MM.1S (cell line): ENCODE data around the gene LHFPL5.

Experiments used
- DNase-seq: peaks from one replicate; pipeline ENCODE4 v3.0.0-alpha.2; 2015
- H2AFZ ChIP-seq: fragments of 300-600 bp; sonication (generic); 2 replicates; pipeline ENCODE4 v1.6.0; 2016; ENCODE audit warnings: antibody characterized with exemption, low read length
- H3F3A ChIP-seq: fragments of 300-600 bp; sonication (generic); 2 replicates; pipeline ENCODE4 v1.6.1; 2016; ENCODE audit warnings: mild to moderate bottlenecking, antibody characterized with exemption, low read length, moderate library complexity, mixed read lengths; ENCODE audit not compliant: insufficient read depth
- H3K27ac ChIP-seq: fragments of 300-600 bp; sonication (generic); 2 replicates; pipeline ENCODE4 v1.5.1; 2016; ENCODE audit warnings: mild to moderate bottlenecking, low read length
- H3K27me3 ChIP-seq: fragments of 300-600 bp; sonication (generic); replicated peaks from 2 replicates; pipeline ENCODE4 v1.6.0; 2016; ENCODE audit warnings: low read length; ENCODE audit not compliant: insufficient read depth
- H3K36me3 ChIP-seq: fragments of 300-600 bp; sonication (generic); replicated peaks from 2 replicates; pipeline ENCODE4 v1.6.1; 2016; ENCODE audit warnings: mild to moderate bottlenecking, low read length, mixed read lengths; ENCODE audit not compliant: insufficient read depth
- H3K4me1 ChIP-seq: fragments of 300-600 bp; sonication (generic); 2 replicates; pipeline ENCODE4 v1.6.1; 2016; ENCODE audit warnings: low read length, mixed read lengths
- H3K4me2 ChIP-seq: fragments of 300-600 bp; sonication (generic); 2 replicates; pipeline ENCODE4 v1.6.0; 2016; ENCODE audit warnings: low read depth, low read length
- H3K4me3 ChIP-seq: fragments of 300-600 bp; sonication (generic); 2 replicates; pipeline ENCODE4 v1.5.1; 2016; ENCODE audit warnings: low read length, mixed read lengths
- H3K79me2 ChIP-seq: fragments of 300-600 bp; sonication (generic); 2 replicates; pipeline ENCODE4 v1.6.1; 2016; ENCODE audit warnings: mixed run types, low read length, mixed read lengths
- H3K9ac ChIP-seq: fragments of 300-600 bp; sonication (generic); 2 replicates; pipeline ENCODE4 v1.6.1; 2016; ENCODE audit warnings: low read length, mixed read lengths
- H3K9me2 ChIP-seq: fragments of 300-600 bp; sonication (generic); replicated peaks from 2 replicates; pipeline ENCODE4 v1.6.1; 2016; ENCODE audit warnings: mild to moderate bottlenecking, low read length, mixed read lengths; ENCODE audit not compliant: insufficient read depth
- H3K9me3 ChIP-seq: fragments of 300-600 bp; sonication (generic); replicated peaks from 2 replicates; pipeline ENCODE4 v1.6.1; 2016; ENCODE audit warnings: mild to moderate bottlenecking, low read length, mixed read lengths; ENCODE audit not compliant: insufficient read depth
- H4K20me1 ChIP-seq: fragments of 300-600 bp; sonication (generic); 2 replicates; pipeline ENCODE4 v1.6.1; 2016; ENCODE audit warnings: mild to moderate bottlenecking, low read length, moderate library complexity, mixed read lengths; ENCODE audit not compliant: insufficient read depth
- EZH2 ChIP-seq: fragments of 300-600 bp; sonication (generic); optimal IDR thresholded peaks from 2 replicates; pipeline ENCODE3; 2017; ENCODE audit warnings: low read depth, mild to moderate bottlenecking, antibody characterized with exemption, low read length, mixed read lengths
- EZH2phosphoT487 ChIP-seq: fragments of 300-600 bp; sonication (generic); IDR thresholded peaks from 2 replicates; pipeline ENCODE4 v1.6.1; 2018; ENCODE audit warnings: antibody characterized with exemption, low read length
- TF ChIP-seq, protein P1 (sequence below): fragments of 300-600 bp; sonication (generic); IDR thresholded peaks from 2 replicates; pipeline ENCODE4 v1.5.1; 2016; ENCODE audit warnings: antibody characterized with exemption, low read length, mixed read lengths

Gene LHFPL5

DNA sequence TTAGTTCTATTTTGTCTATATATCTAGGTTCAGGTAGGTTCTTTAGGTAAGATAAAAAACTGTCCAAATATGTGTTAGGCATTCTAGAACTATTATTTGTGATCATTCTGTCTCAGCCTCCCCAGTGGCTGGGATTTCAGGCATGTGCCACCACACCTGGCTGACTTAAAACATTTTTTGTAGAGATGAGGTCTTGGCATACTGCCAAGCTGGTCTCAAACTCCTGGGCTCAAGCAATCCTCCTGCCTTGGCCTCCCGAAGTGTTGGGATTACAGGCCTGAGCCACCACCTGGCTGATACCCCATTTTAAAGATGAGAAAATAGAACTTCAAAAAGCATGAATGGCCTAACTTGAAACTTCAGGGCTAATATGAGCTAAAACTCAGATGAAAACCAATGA lies 33.9 kb downstream of the LHFPL5 start:
- no peak overlapping the region for H3K9ac ChIP-seq
- H3K27me3 ChIP-seq = no peaks in the 10 kb centered on the region
- no peak overlapping the region for H3K4me2 ChIP-seq
- no peak overlapping the region for H3K4me3 ChIP-seq
- no peak overlapping the region for H3K27ac ChIP-seq
- H3F3A ChIP-seq = no peaks in the 10 kb centered on the region
- no peak overlapping the region for H2AFZ ChIP-seq
- no peaks in the 10 kb centered on the region for H4K20me1 ChIP-seq
- no peaks in the 10 kb centered on the region for H3K9me3 ChIP-seq
- TF ChIP-seq EZH2phosphoT487 (no peak), EZH2 (no peak)
- TF ChIP-seq, protein P1, sequence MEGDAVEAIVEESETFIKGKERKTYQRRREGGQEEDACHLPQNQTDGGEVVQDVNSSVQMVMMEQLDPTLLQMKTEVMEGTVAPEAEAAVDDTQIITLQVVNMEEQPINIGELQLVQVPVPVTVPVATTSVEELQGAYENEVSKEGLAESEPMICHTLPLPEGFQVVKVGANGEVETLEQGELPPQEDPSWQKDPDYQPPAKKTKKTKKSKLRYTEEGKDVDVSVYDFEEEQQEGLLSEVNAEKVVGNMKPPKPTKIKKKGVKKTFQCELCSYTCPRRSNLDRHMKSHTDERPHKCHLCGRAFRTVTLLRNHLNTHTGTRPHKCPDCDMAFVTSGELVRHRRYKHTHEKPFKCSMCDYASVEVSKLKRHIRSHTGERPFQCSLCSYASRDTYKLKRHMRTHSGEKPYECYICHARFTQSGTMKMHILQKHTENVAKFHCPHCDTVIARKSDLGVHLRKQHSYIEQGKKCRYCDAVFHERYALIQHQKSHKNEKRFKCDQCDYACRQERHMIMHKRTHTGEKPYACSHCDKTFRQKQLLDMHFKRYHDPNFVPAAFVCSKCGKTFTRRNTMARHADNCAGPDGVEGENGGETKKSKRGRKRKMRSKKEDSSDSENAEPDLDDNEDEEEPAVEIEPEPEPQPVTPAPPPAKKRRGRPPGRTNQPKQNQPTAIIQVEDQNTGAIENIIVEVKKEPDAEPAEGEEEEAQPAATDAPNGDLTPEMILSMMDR = no peak
- H3K9me2 ChIP-seq = no peaks in the 10 kb centered on the region
- H3K79me2 ChIP-seq = no peaks in the 10 kb centered on the region
- H3K36me3 ChIP-seq = peaks cover 16% of the 10 kb centered on the region
- H3K4me1 ChIP-seq = no peaks in the 10 kb centered on the region
- DNase-seq = no peak

DNA sequence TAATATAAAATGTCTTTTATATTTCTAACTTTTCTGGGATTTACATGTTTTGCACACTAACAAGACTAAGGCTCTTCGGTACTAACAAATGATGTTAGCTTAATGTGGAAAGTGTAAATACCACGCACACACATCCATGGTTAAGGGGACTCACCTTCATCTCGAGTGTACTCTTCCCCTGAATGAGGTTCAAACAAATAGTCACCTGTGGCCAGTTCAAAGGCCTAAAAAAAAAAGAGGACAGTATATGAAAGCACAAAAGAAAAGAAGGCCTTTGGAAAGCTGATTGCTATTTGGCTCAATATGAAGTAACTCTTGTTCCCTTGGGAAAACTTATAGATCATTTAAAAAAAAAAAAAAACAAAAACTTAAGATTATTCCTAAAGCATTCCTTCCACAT lies 37.2 kb downstream of the LHFPL5 start:
- Histone ChIP-seq H3K79me2 (0 out of 2 replicates have a peak, but pooled peaks cover 6% of the 10 kb centered on the region), H3K4me1 (peaks cover 12% of the 10 kb centered on the region), H3K27me3 (no peaks in the 10 kb centered on the region), H3K36me3 (peaks cover 11% of the 10 kb centered on the region), H3K4me3 (no peak overlapping the region), H3K9ac (no peak overlapping the region), H3K4me2 (no peak overlapping the region), H3K27ac (no peak overlapping the region), H3K9me2 (no peaks in the 10 kb centered on the region), H2AFZ (no peak overlapping the region), H4K20me1 (no peaks in the 10 kb centered on the region), H3F3A (0 out of 2 replicates have a peak, but pooled peaks cover 5% of the 10 kb centered on the region), H3K9me3 (no peaks in the 10 kb centered on the region)
- DNase-seq = no peak
- TF ChIP-seq EZH2phosphoT487 (no peak), EZH2 (no peak)
- TF ChIP-seq, protein P1 = no peak

DNA sequence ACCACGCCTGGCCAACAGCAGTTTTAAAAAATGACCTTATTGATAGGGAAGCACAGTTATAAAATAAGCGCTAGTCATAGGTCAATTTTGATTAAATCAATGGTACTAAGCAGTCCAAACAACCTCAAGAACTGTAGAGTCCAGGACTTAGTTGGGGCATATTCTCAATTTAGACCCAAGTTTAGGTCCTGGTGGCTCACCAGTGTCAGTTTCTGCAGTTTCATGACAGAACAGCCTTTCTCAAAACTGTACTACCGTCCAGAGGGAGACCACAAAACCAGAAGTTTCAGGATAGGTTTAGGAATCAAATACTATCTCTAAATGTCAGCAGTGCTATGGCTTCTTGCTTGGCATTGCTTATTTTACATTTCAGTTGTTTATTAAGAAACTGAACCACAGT lies 39.1 kb downstream of the LHFPL5 start:
- Histone ChIP-seq H3K4me1 (peaks cover 12% of the 10 kb centered on the region), H4K20me1 (no peaks in the 10 kb centered on the region), H3K4me2 (no peak overlapping the region), H3K9me2 (no peaks in the 10 kb centered on the region), H3F3A (0 out of 2 replicates have a peak, but pooled peaks cover 5% of the 10 kb centered on the region), H3K27ac (peak overlapping the region; percentile 20; the same call in 1 of the 2 replicates), H3K4me3 (no peak overlapping the region), H2AFZ (no peak overlapping the region), H3K79me2 (0 out of 2 replicates have a peak, but pooled peaks cover 10% of the 10 kb centered on the region), H3K9me3 (no peaks in the 10 kb centered on the region), H3K9ac (no peak overlapping the region), H3K27me3 (no peaks in the 10 kb centered on the region), H3K36me3 (peaks cover 7% of the 10 kb centered on the region; the same call in 1 of the 2 replicates)
- TF ChIP-seq EZH2 (no peak), EZH2phosphoT487 (no peak)
- TF ChIP-seq, protein P1 = no peak
- peak; percentile 33 for DNase-seq
